Gastrocnemius medialis (tissue), 4 donors: ENCODE data around the gene HOXD12. TPM values are rescaled to one million over a fixed set of nuclear protein-coding genes. Genes with fewer than 3 reads are reported as not detected.

ENCODE experiments used
- ATAC-seq, 2 donors: fragments of 150-250 bp; one replicate each; pipeline ENCODE4 v1.9.1; 2016
- DNase-seq, 2 donors: peaks; one replicate each; pipeline ENCODE4 v3.0.0-alpha.2; 2019
- H3K27ac ChIP-seq, 4 donors: fragments of 200-600 bp; sonication (generic); 1 replicate in 1 of 4; 2 replicates in 3 of 4; pipeline ENCODE4 v1.5.1; 2016 to 2018; ENCODE audit warnings: mild to moderate bottlenecking in 2 of 4, moderate library complexity in 1 of 4
- H3K27me3 ChIP-seq, 3 donors: fragments of 200-600 bp; sonication (generic) in 2 of 3; 1 replicate in 1 of 3; 2 replicates in 2 of 3; pipeline versions ENCODE4 v1.5.1 to v1.6.0; 2016 to 2019; ENCODE audit warnings: mild to moderate bottlenecking in 1 of 3, moderate library complexity in 1 of 3
- H3K36me3 ChIP-seq, 2 donors: fragments of 200-600 bp; sonication (generic) in 1 of 2; one replicate each; pipeline ENCODE4 v1.5.1; 2017 to 2018
- H3K4me1 ChIP-seq, 2 donors: fragments of 200-600 bp; sonication (generic) in 1 of 2; one replicate each; pipeline ENCODE4 v1.5.1; 2016 to 2017; ENCODE audit warnings: mild to moderate bottlenecking in 2 of 2
- H3K4me3 ChIP-seq, 4 donors: fragments of 200-600 bp; sonication (generic) in 3 of 4; 1 replicate in 1 of 4; 2 replicates in 3 of 4; pipeline ENCODE4 v1.5.1; 2016 to 2019; ENCODE audit warnings: mild to moderate bottlenecking in 2 of 4
- H3K9me3 ChIP-seq, 3 donors: fragments of 200-600 bp; sonication (generic) in 2 of 3; 1 replicate in 1 of 3; 2 replicates in 2 of 3; pipeline ENCODE4 v1.5.1; 2016 to 2019
- CTCF ChIP-seq, 5 experiments: fragments of 450-650 bp in 3 of 5; fragments of 200-600 bp in 2 of 5; sonication (generic) in 2 of 5; IDR thresholded peaks in 4 of 5; conservative IDR thresholded peaks in 1 of 5; 1 replicate in 4 of 5; 2 replicates in 1 of 5; pipeline ENCODE4 v1.5.1; 2016 to 2019; ENCODE audit warnings: antibody characterized with exemption in 5 of 5, mild to moderate bottlenecking in 3 of 5, moderate library complexity in 3 of 5
- POLR2A ChIP-seq, 2 donors: fragments of 450-650 bp; IDR thresholded peaks; one replicate each; pipeline ENCODE4 v1.6.1; 2017; ENCODE audit warnings: antibody characterized with exemption in 2 of 2, mild to moderate bottlenecking in 2 of 2, moderate library complexity in 2 of 2
- in situ Hi-C, 4 donors: fragments of 200-750 bp; cut with MboI; loops; one replicate each; pipeline versions ENCODE4 v1.15.0 to v1.8.0; 2017; ENCODE audit warnings: low sequenced_read_pairs in 4 of 4
- intact Hi-C: fragments of 100-400 bp; cut with DNase I; formaldehyde crosslinking; loops from one replicate; pipeline ENCODE4 v1.15.1; 2023; ENCODE audit warnings: low total_unique reads
- total RNA-seq, 4 donors: library from RNA; depleted of rRNA; stranded (reverse); fragments of >200 nt; gene quantifications; one replicate each; pipeline versions ENCODE4 v1.1.0 to v1.2.3, GENCODE V29; 2016

The HOXD12 gene
- total RNA-seq, 4 donors from 2014 or later: not detected

GRCh38 chr2:176072951-176073904 lies 26.4 kb upstream of the HOXD12 start:
- in situ Hi-C loops (loop anchor here in 2 of 4 donors (10.0 kb wide), 1 partner anchor 388 kb away; no protein-coding TSS in a partner anchor), intact Hi-C loops (no loop called here)
- DNase-seq (no peak), ATAC-seq (no peak)
- TF ChIP-seq POLR2A (IDR thresholded peaks at IDR 0.05): no peak
- no peak for TF ChIP-seq CTCF (IDR thresholded peaks at IDR 0.05 in 4 of 5, conservative IDR thresholded peaks at IDR 0.05 in 1 of 5)
- H3K4me3 ChIP-seq: no peak overlapping the region
- peaks cover 0 to 10% of the 10 kb centered on the region in 2 donors for H3K4me1 ChIP-seq
- peaks cover 97 to 100% (median 100%) of the 10 kb centered on the region in 3 donors for H3K27me3 ChIP-seq
- no peak overlapping the region for H3K27ac ChIP-seq
- no peaks in the 10 kb centered on the region for H3K9me3 ChIP-seq
- H3K36me3 ChIP-seq: no peaks in the 10 kb centered on the region

GRCh38 chr2:176074919-176075425 lies 24.6 kb upstream of the HOXD12 start:
- intact Hi-C loops (loop anchor here (2.0 to 5.0 kb wide), 2 partner anchors 18 to 37 kb away; partner anchors contain the start of gene HOXD13), in situ Hi-C loops (loop anchor here in 3 of 4 donors (10.0 to 25.0 kb wide), 2 partner anchors 390 to 713 kb away; no protein-coding TSS in a partner anchor)
- no peaks in the 10 kb centered on the region for H3K36me3 ChIP-seq
- no peak overlapping the region for H3K4me3 ChIP-seq
- TF ChIP-seq POLR2A (IDR thresholded peaks at IDR 0.05) (no peak), CTCF (IDR thresholded peaks at IDR 0.05 in 4 of 5, conservative IDR thresholded peaks at IDR 0.05 in 1 of 5) (no peak)
- H3K9me3 ChIP-seq: no peaks in the 10 kb centered on the region
- H3K27ac ChIP-seq: no peak overlapping the region
- H3K27me3 ChIP-seq: peaks cover 97 to 100% (median 98%) of the 10 kb centered on the region in 3 donors
- ATAC-seq (no peak), DNase-seq (no peak)
- H3K4me1 ChIP-seq: peaks cover 10 to 18% of the 10 kb centered on the region in 2 donors

GRCh38 chr2:176075481-176075880 lies 24.1 kb upstream of the HOXD12 start:
- Histone ChIP-seq H3K4me1 (peaks cover 12 to 18% of the 10 kb centered on the region in 2 donors), H3K27me3 (peaks cover 93 to 97% (median 94%) of the 10 kb centered on the region in 3 donors), H3K4me3 (no peak overlapping the region), H3K36me3 (no peaks in the 10 kb centered on the region), H3K9me3 (no peaks in the 10 kb centered on the region), H3K27ac (no peak overlapping the region)
- DNase-seq: no peak
- in situ Hi-C loops (loop anchor here in 3 of 4 donors (10.0 to 25.0 kb wide), 2 partner anchors 391 to 713 kb away; no protein-coding TSS in a partner anchor), intact Hi-C loops (loop anchor here (2.0 to 5.0 kb wide), 2 partner anchors 17 to 37 kb away; partner anchors contain the start of gene HOXD13)
- ATAC-seq: no peak
- TF ChIP-seq CTCF (IDR thresholded peaks at IDR 0.05 in 4 of 5, conservative IDR thresholded peaks at IDR 0.05 in 1 of 5) (no peak), POLR2A (IDR thresholded peaks at IDR 0.05) (no peak)

- Histone ChIP-seq H3K27ac (no peak overlapping the region), H3K27me3 (peaks cover 93 to 97% (median 94%) of the 10 kb centered on the region in 3 donors), H3K4me3 (no peak overlapping the region), H3K36me3 (no peaks in the 10 kb centered on the region), H3K9me3 (no peaks in the 10 kb centered on the region), H3K4me1 (peaks cover 14 to 18% of the 10 kb centered on the region in 2 donors)
- in situ Hi-C loops (loop anchor here in 3 of 4 donors (10.0 to 25.0 kb wide), 2 partner anchors 391 to 714 kb away; no protein-coding TSS in a partner anchor), intact Hi-C loops (loop anchor here (5.0 kb wide), 1 partner anchor 36 kb away; no protein-coding TSS in a partner anchor)
- ATAC-seq (no peak), DNase-seq (no peak)
- TF ChIP-seq CTCF (IDR thresholded peaks at IDR 0.05 in 4 of 5, conservative IDR thresholded peaks at IDR 0.05 in 1 of 5) (no peak), POLR2A (IDR thresholded peaks at IDR 0.05) (no peak)
These were observed 23.5 kb upstream of the HOXD12 start for GRCh38 chr2:176076063-176076462.
